GM12874 (cell line): ENCODE data around the gene KCNK15.

Experiments used
- CTCF ChIP-seq: IDR thresholded peaks from 2 replicates; pipeline ENCODE4 v1.5.1; 2011; ENCODE audit warnings: low read depth, mild to moderate bottlenecking, control low read depth, low read length, moderate library complexity; ENCODE audit not compliant: insufficient read depth

The KCNK15 gene

GRCh38 chr20:44776980-44777379, 31.3 kb downstream of the KCNK15 start:
- TF ChIP-seq CTCF: no peak

- TF ChIP-seq CTCF: no peak
Observed at GRCh38 chr20:44780226-44780625, 34.6 kb downstream of the KCNK15 start.

GRCh38 chr20:44781118-44781517, 35.5 kb downstream of the KCNK15 start:
- no peak for TF ChIP-seq CTCF

- TF ChIP-seq CTCF: no peak
Observed at GRCh38 chr20:44781791-44782190, 36.1 kb downstream of the KCNK15 start.

GRCh38 chr20:44784688-44785087, 39.0 kb downstream of the KCNK15 start:
- no peak for TF ChIP-seq CTCF

GRCh38 chr20:44785768-44786167, 40.1 kb downstream of the KCNK15 start:
- TF ChIP-seq CTCF: no peak

- no peak for TF ChIP-seq CTCF
Observed at GRCh38 chr20:44787299-44787698, 41.6 kb downstream of the KCNK15 start.

GRCh38 chr20:44788706-44789456, 43.2 kb downstream of the KCNK15 start:
- TF ChIP-seq CTCF: no peak
